Activated CD4-positive, CD25-positive, alpha-beta regulatory T cell treated with anti-CD3 and anti-CD28 coated beads, Interleukin-2, amount 50 U/mL, for 24 hours (primary cell): ENCODE measurements around the gene BMP4.
"Not testable (repeated sequence)": the region's sequence is repeated elsewhere in the genome, so short reads cannot be mapped to it uniquely, and the experiment has no call there.

Experiments used
- ATAC-seq, 2 donors: fragments of 150-1000 bp; cut with Tn5 transposase; one replicate each; pipeline ENCODE4 v1.10.0; 2021; ENCODE audit warnings: mild to moderate bottlenecking in 1 of 2, moderate library complexity in 1 of 2

The BMP4 gene

GRCh38 chr14:53956427-53957201 is at the start of gene BMP4:
Gene BMP4 (minus strand): TSS chr14:53956825. CDS start chr14:53952222, 4,603 bp downstream.
- ATAC-seq, result peak in 1 of 2 donors; percentile 55

- no peak for ATAC-seq
These were observed 46.4 kb upstream of the BMP4 start for GRCh38 chr14:54003064-54003463.

- no peak for ATAC-seq
These were observed 46.0 kb upstream of the BMP4 start for GRCh38 chr14:54002653-54003052.

GRCh38 chr14:54001189-54001878 is 44.7 kb upstream of the BMP4 start:
- ATAC-seq, result no peak

GRCh38 chr14:54000341-54000811 is 43.8 kb upstream of the BMP4 start:
- no peak for ATAC-seq

- ATAC-seq, result no peak
These were observed 42.5 kb upstream of the BMP4 start for GRCh38 chr14:53999061-53999488.

- no peak for ATAC-seq
These were observed 39.4 kb upstream of the BMP4 start for GRCh38 chr14:53996041-53996440.

GRCh38 chr14:53993920-53994607 is 37.4 kb upstream of the BMP4 start:
- no peak for ATAC-seq

GRCh38 chr14:53990978-53991377 is 34.4 kb upstream of the BMP4 start:
- no peak for ATAC-seq

- not testable (repeated sequence) for ATAC-seq
These were observed 30.1 kb upstream of the BMP4 start for GRCh38 chr14:53986718-53987117.

- ATAC-seq, result not testable (repeated sequence)
These were observed 28.3 kb upstream of the BMP4 start for GRCh38 chr14:53984958-53985357.

GRCh38 chr14:53983112-53983511 is 26.5 kb upstream of the BMP4 start:
- ATAC-seq, result no peak

- ATAC-seq, result no peak
These were observed 25.9 kb upstream of the BMP4 start for GRCh38 chr14:53982546-53982945.

GRCh38 chr14:53979747-53980642 is 23.4 kb upstream of the BMP4 start:
- no peak for ATAC-seq

GRCh38 chr14:53979113-53979681 is 22.6 kb upstream of the BMP4 start:
- ATAC-seq, result no peak

- no peak for ATAC-seq
These were observed 21.6 kb upstream of the BMP4 start for GRCh38 chr14:53978194-53978593.

GRCh38 chr14:53975444-53975843 is 18.8 kb upstream of the BMP4 start:
- no peak for ATAC-seq

- ATAC-seq, result no peak
These were observed 14.9 kb upstream of the BMP4 start for GRCh38 chr14:53971521-53971920.

GRCh38 chr14:53969326-53969725 is 12.7 kb upstream of the BMP4 start:
- no peak for ATAC-seq

GRCh38 chr14:53968726-53969125 is 12.1 kb upstream of the BMP4 start:
- no peak for ATAC-seq

GRCh38 chr14:53967606-53968005 is 11.0 kb upstream of the BMP4 start:
- no peak for ATAC-seq

- no peak for ATAC-seq
These were observed 7.6 kb upstream of the BMP4 start for GRCh38 chr14:53964249-53964648.
